Neural cell (in vitro differentiated cells): ENCODE data around the gene PDGFA. TPM values are rescaled to one million over a fixed set of nuclear protein-coding genes. Genes with fewer than 3 reads are reported as not detected.

Source experiments
- H2AFZ ChIP-seq: fragments of 200-600, 300-800 bp; sonication (generic), shearing (Covaris generic); 2 replicates; pipeline ENCODE4 v1.6.0; 2014; ENCODE audit warnings: low read depth, mild to moderate bottlenecking, antibody characterized with exemption, low read length, moderate library complexity
- H3F3A ChIP-seq: fragments of 200-600 bp; shearing (Covaris generic); 2 replicates; pipeline ENCODE4 v1.6.1; 2016; ENCODE audit warnings: mild to moderate bottlenecking, moderate library complexity, mixed read lengths, antibody characterized with exemption, low read length; ENCODE audit not compliant: insufficient read depth, poor library complexity, severe bottlenecking
- H3K27ac ChIP-seq: fragments of 200-600, 300-800 bp; sonication (generic), shearing (Covaris generic); 2 replicates; pipeline ENCODE4 v1.5.1; 2014; ENCODE audit warnings: mild to moderate bottlenecking, low read length, moderate library complexity
- H3K27me3 ChIP-seq: fragments of 300-800, 200-600 bp; sonication (generic), shearing (Covaris generic); 2 replicates; pipeline ENCODE4 v1.6.0; 2014; ENCODE audit warnings: mild to moderate bottlenecking, low read depth, low read length, moderate library complexity; ENCODE audit not compliant: insufficient read depth
- H3K36me3 ChIP-seq: fragments of 300-800, 200-600 bp; sonication (generic), shearing (Covaris generic); 2 replicates; pipeline ENCODE4 v1.5.1; 2014; ENCODE audit warnings: mild to moderate bottlenecking, antibody characterized with exemption, low read length, moderate library complexity; ENCODE audit not compliant: insufficient read depth
- H3K4me2 ChIP-seq: fragments of 300-800, 200-600 bp; sonication (generic), shearing (Covaris generic); 2 replicates; pipeline ENCODE4 v1.6.0; 2014; ENCODE audit warnings: mild to moderate bottlenecking, low read length
- H3K4me3 ChIP-seq: fragments of 300-800, 200-600 bp; sonication (generic), shearing (Covaris generic); 2 replicates; pipeline ENCODE4 v1.5.1; 2014; ENCODE audit warnings: mild to moderate bottlenecking, low read length, moderate library complexity
- H3K79me2 ChIP-seq: fragments of 200-600 bp; shearing (Covaris generic); replicated peaks from 2 replicates; pipeline ENCODE4 v1.6.0; 2014; ENCODE audit warnings: mild to moderate bottlenecking, low read length, moderate library complexity; ENCODE audit not compliant: insufficient read depth
- H3K9ac ChIP-seq: fragments of 300-800, 200-600 bp; sonication (generic), shearing (Covaris generic); 2 replicates; pipeline ENCODE4 v1.6.1; 2016; ENCODE audit warnings: mild to moderate bottlenecking, low read length, mixed read lengths
- H3K9me2 ChIP-seq: fragments of 200-600 bp; shearing (Covaris generic); 2 replicates; pipeline ENCODE4 v1.6.1; 2016; ENCODE audit warnings: mild to moderate bottlenecking, low read length, mixed read lengths; ENCODE audit not compliant: insufficient read depth
- H3K9me3 ChIP-seq: fragments of 200-600, 300-800 bp; sonication (generic), shearing (Covaris generic); 2 replicates; pipeline ENCODE4 v1.6.1; 2016; ENCODE audit warnings: mild to moderate bottlenecking, mixed run types, low read length, moderate library complexity, mixed read lengths
- H4K20me1 ChIP-seq: fragments of 200-600 bp; shearing (Covaris generic); 2 replicates; pipeline ENCODE4 v1.6.1; 2016; ENCODE audit warnings: mild to moderate bottlenecking, mixed run types; ENCODE audit not compliant: insufficient read depth
- EP300 ChIP-seq: fragments of 450-650 bp; conservative IDR thresholded peaks from 2 replicates; pipeline ENCODE4 v1.6.1; 2014; ENCODE audit warnings: antibody characterized with exemption, mild to moderate bottlenecking, moderate library complexity; ENCODE audit not compliant: poor library complexity, severe bottlenecking
- EZH2 ChIP-seq: fragments of 200-600, 300-800 bp; shearing (Covaris generic), sonication (generic); IDR thresholded peaks from 2 replicates; pipeline ENCODE4 v1.6.1; 2014; ENCODE audit warnings: antibody characterized with exemption, low read length, borderline replicate concordance, mild to moderate bottlenecking; ENCODE audit not compliant: insufficient read depth, poor library complexity, severe bottlenecking
- MXI1 ChIP-seq: fragments of 450-650 bp; conservative IDR thresholded peaks from 2 replicates; pipeline ENCODE4 v1.6.1; 2014; ENCODE audit warnings: antibody characterized with exemption, mild to moderate bottlenecking; ENCODE audit not compliant: poor library complexity, severe bottlenecking
- POLR2AphosphoS5 ChIP-seq: IDR thresholded peaks from 2 replicates; pipeline ENCODE4 v1.6.1; 2012
- RAD21 ChIP-seq: fragments of 450-650 bp; conservative IDR thresholded peaks from 2 replicates; pipeline ENCODE4 v1.6.1; 2014; ENCODE audit warnings: antibody characterized with exemption, mild to moderate bottlenecking, moderate library complexity
- SMC3 ChIP-seq: fragments of 450-650 bp; conservative IDR thresholded peaks from 2 replicates; pipeline ENCODE4 v1.6.1; 2014; ENCODE audit warnings: antibody characterized with exemption, mild to moderate bottlenecking, moderate library complexity; ENCODE audit not compliant: poor library complexity
- TAF1 ChIP-seq: IDR thresholded peaks from 2 replicates; pipeline ENCODE4 v1.6.1; 2012; ENCODE audit warnings: low read depth
- polyA plus RNA-seq: library from polyadenylated mRNA; depleted of rRNA; stranded (reverse); fragments of >200 nt; gene quantifications from 2 replicates; pipeline ENCODE4 v1.2.3, GENCODE V29; 2014
- TF ChIP-seq, protein P1 (sequence below): IDR thresholded peaks from 2 replicates; pipeline ENCODE4 v1.6.1; 2012; ENCODE audit warnings: borderline replicate concordance
- TF ChIP-seq, protein P2 (sequence below): fragments of 450-650 bp; IDR thresholded peaks from 2 replicates; pipeline ENCODE4 v1.5.1; 2014; ENCODE audit warnings: antibody characterized with exemption, mild to moderate bottlenecking, moderate library complexity; ENCODE audit not compliant: poor library complexity, severe bottlenecking

PDGFA gene
- polyA plus RNA-seq, 1 donor from 2014 or later: 4.1 TPM

DNA sequence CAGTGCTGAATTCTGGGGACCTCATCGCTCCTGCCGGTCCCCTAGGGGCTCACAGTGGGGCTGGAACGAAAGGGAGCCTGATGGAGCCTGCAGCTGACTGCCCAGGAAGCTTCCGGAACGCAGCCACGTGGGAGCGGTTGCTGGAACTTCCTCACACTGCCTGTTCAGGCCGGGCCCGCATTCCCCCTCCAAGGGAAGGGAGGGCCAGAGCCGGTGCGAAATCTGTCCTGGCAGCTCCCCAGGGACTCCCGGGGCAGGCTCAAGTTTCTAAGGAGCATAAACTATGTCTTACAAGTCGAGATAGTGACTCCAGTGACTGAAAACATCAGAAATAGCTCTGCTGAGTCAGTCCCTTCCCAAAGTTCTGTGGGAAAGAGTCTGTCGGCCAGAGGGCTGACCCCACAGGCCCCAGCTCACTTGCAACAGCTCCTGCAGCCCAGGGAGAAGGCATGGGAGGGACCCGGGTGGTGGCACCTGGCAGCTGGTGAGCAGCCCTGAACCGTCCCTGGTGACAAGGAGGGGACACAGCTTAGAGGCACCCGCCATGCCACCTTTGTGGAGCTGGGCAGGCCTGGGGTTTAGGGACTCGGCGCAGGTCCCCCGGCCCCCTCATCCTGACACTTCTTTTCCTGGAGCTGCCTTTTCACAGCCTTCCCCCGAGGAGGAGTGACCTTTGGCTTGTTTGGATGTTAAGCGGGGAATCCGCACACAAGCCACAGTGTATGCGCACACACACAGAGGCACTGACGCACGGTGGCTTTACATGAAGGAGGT is 47.6 kb downstream of the PDGFA start:
- Histone ChIP-seq H3K4me2 (no peak overlapping the region), H4K20me1 (no peaks in the 10 kb centered on the region), H3K9ac (no peak overlapping the region), H3K27ac (no peak overlapping the region), H3K79me2 (no peaks in the 10 kb centered on the region), H3K4me3 (no peak overlapping the region), H3F3A (no peaks in the 10 kb centered on the region), H3K36me3 (no peaks in the 10 kb centered on the region), H2AFZ (no peak overlapping the region), H3K9me2 (no peaks in the 10 kb centered on the region), H3K9me3 (no peaks in the 10 kb centered on the region), H3K27me3 (no peaks in the 10 kb centered on the region)
- TF ChIP-seq, protein P1, sequence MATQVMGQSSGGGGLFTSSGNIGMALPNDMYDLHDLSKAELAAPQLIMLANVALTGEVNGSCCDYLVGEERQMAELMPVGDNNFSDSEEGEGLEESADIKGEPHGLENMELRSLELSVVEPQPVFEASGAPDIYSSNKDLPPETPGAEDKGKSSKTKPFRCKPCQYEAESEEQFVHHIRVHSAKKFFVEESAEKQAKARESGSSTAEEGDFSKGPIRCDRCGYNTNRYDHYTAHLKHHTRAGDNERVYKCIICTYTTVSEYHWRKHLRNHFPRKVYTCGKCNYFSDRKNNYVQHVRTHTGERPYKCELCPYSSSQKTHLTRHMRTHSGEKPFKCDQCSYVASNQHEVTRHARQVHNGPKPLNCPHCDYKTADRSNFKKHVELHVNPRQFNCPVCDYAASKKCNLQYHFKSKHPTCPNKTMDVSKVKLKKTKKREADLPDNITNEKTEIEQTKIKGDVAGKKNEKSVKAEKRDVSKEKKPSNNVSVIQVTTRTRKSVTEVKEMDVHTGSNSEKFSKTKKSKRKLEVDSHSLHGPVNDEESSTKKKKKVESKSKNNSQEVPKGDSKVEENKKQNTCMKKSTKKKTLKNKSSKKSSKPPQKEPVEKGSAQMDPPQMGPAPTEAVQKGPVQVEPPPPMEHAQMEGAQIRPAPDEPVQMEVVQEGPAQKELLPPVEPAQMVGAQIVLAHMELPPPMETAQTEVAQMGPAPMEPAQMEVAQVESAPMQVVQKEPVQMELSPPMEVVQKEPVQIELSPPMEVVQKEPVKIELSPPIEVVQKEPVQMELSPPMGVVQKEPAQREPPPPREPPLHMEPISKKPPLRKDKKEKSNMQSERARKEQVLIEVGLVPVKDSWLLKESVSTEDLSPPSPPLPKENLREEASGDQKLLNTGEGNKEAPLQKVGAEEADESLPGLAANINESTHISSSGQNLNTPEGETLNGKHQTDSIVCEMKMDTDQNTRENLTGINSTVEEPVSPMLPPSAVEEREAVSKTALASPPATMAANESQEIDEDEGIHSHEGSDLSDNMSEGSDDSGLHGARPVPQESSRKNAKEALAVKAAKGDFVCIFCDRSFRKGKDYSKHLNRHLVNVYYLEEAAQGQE: no peak
- TF ChIP-seq TAF1: no peak
- TF ChIP-seq, protein P2, sequence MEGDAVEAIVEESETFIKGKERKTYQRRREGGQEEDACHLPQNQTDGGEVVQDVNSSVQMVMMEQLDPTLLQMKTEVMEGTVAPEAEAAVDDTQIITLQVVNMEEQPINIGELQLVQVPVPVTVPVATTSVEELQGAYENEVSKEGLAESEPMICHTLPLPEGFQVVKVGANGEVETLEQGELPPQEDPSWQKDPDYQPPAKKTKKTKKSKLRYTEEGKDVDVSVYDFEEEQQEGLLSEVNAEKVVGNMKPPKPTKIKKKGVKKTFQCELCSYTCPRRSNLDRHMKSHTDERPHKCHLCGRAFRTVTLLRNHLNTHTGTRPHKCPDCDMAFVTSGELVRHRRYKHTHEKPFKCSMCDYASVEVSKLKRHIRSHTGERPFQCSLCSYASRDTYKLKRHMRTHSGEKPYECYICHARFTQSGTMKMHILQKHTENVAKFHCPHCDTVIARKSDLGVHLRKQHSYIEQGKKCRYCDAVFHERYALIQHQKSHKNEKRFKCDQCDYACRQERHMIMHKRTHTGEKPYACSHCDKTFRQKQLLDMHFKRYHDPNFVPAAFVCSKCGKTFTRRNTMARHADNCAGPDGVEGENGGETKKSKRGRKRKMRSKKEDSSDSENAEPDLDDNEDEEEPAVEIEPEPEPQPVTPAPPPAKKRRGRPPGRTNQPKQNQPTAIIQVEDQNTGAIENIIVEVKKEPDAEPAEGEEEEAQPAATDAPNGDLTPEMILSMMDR: no peak
- TF ChIP-seq EZH2: no peak
- TF ChIP-seq POLR2AphosphoS5: no peak
- TF ChIP-seq SMC3: no peak
- TF ChIP-seq RAD21: no peak
- TF ChIP-seq EP300: no peak
- TF ChIP-seq MXI1: no peak

DNA sequence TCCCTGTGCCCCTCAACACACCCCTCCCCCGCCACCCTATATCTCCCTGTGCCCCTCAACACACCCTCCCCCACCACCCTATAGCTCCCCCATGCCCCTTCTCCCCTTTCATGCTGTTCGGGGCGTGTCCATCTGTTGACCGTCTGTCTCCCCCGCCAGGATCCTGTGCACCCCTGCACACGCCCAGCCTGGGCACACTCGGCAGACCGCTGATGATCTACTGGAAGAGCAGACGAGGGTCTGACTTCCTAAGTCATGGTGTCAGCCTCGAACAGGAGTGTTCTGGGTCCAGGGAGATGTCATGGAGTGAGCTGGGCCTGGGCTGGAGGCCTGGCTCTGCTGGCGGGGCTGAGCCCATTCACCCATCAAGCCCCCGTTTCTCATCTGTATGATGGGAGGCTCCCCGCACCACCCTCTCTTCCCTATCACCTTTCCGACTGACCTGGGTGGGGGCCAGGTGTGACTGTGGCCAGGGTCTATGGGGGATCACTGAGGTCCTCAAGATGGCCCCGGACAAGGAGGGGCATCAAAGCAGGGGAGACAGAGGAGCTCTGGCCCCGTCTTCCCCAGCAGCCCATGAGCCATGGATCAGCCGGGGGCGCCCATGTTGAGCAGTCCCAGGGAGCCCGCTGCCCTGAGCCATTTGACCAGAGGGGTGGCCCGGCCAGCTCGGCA is 48.3 kb downstream of the PDGFA start:
- no peak overlapping the region for H3K4me2 ChIP-seq

More for the DNA sequence above, 48.3 kb downstream of the PDGFA start:
- H3K36me3 ChIP-seq: no peaks in the 10 kb centered on the region
- no peaks in the 10 kb centered on the region for H4K20me1 ChIP-seq
- H3F3A ChIP-seq: no peaks in the 10 kb centered on the region
- no peak overlapping the region for H3K9ac ChIP-seq
- H2AFZ ChIP-seq: no peak overlapping the region
- no peak overlapping the region for H3K27ac ChIP-seq
- H3K9me3 ChIP-seq: no peaks in the 10 kb centered on the region
- no peak for TF ChIP-seq MXI1
- no peak for TF ChIP-seq TAF1
- no peak for TF ChIP-seq POLR2AphosphoS5
- TF ChIP-seq, protein P1: no peak
- no peak for TF ChIP-seq RAD21
- no peak for TF ChIP-seq EZH2
- TF ChIP-seq, protein P2: no peak
- no peak for TF ChIP-seq SMC3
- TF ChIP-seq EP300: no peak
- no peak overlapping the region for H3K4me3 ChIP-seq
- H3K9me2 ChIP-seq: no peaks in the 10 kb centered on the region
- H3K27me3 ChIP-seq: no peaks in the 10 kb centered on the region
- no peaks in the 10 kb centered on the region for H3K79me2 ChIP-seq
